HepG2 (cell line): ENCODE data around the gene KIF26B. TPM values are rescaled to one million over a fixed set of nuclear protein-coding genes. Genes with fewer than 3 reads are reported as not detected.
"Not testable (repeated sequence)": the region's sequence is repeated elsewhere in the genome, so short reads cannot be mapped to it uniquely, and the experiment has no call there.

ENCODE experiments used
- ATAC-seq: fragments of 200-7000 bp; cut with Tn5 transposase; 3 replicates; pipeline ENCODE4 v1.9.1; 2020; ENCODE audit warnings: mild to moderate bottlenecking, moderate library complexity
- BruUV-seq: library from RNA; stranded (reverse); fragments of 400-500 nt; replicated peaks from 2 replicates; lab custom pipeline; 2021; lab: Mats Ljungman, UMichigan
- CTCF ChIA-PET: fragments of 300-600 bp; formaldehyde crosslinking; extraction: SDS; loops from one replicate; lab custom pipeline; 2021; ENCODE audit warnings: low total read pairs, inconsistent platforms, low intra/inter-chr PET ratio; lab: Yijun Ruan, JAX
- POLR2A ChIA-PET: fragments of 350-600 bp; sonication (Branson Sonifier 250); formaldehyde crosslinking; loops from one replicate; lab custom pipeline; 2020; ENCODE audit warnings: antibody characterized with exemption, inconsistent platforms; lab: Yijun Ruan, JAX
- DNase-seq: peaks from one replicate; pipeline ENCODE4 v3.0.0-alpha.2; 2015; ENCODE audit warnings: low spot score
- FAIRE-seq: peaks from 3 replicates; lab custom pipeline; 2011; peaks lifted over from hg19 to GRCh38; lab: Jason Lieb, UNC
- H2AFZ ChIP-seq: one replicate; pipeline ENCODE4 v1.6.1; 2011; ENCODE audit warnings: low read length, inconsistent platforms
- H3K27ac ChIP-seq: fragments of 300-600 bp; 3 replicates; pipeline ENCODE4 v1.8.0; 2011; ENCODE audit warnings: mixed run types, mild to moderate bottlenecking, mixed read lengths, low read length, inconsistent platforms; ENCODE audit not compliant: insufficient read depth; ENCODE audit errors: extremely low read length
- H3K27me3 ChIP-seq, 2 experiments: fragments of 200-600 bp in 1 of 2; 2 replicates in 1 of 2; 3 replicates in 1 of 2; pipeline versions ENCODE4 v1.6.0 to v1.8.0; 2011; ENCODE audit warnings: low read length in 2 of 2, mild to moderate bottlenecking in 2 of 2, moderate library complexity in 2 of 2, inconsistent platforms in 1 of 2; ENCODE audit not compliant: insufficient read depth in 2 of 2, control insufficient read depth in 1 of 2
- H3K36me3 ChIP-seq, 2 experiments: fragments of 200-600 bp in 1 of 2; replicated peaks in 1 of 2; 2 replicates in 1 of 2; 3 replicates in 1 of 2; pipeline versions ENCODE4 v1.5.1 to v1.8.0; 2011; ENCODE audit warnings: low read length in 2 of 2, inconsistent platforms in 1 of 2; ENCODE audit not compliant: insufficient read depth in 2 of 2, control insufficient read depth in 1 of 2
- H3K4me1 ChIP-seq: 2 replicates; pipeline ENCODE4 v1.5.1; 2012; ENCODE audit warnings: low read length, inconsistent platforms; ENCODE audit not compliant: insufficient read depth
- H3K4me2 ChIP-seq: 2 replicates; pipeline ENCODE4 v1.6.0; 2011; ENCODE audit warnings: low read depth, low read length, inconsistent platforms
- H3K4me3 ChIP-seq, 3 experiments: fragments of 200-600 bp in 1 of 3; sonication (generic), shearing (Covaris generic) in 1 of 3; replicated peaks in 1 of 3; 2 replicates each; pipeline ENCODE4 v1.5.1; 2011 to 2016; ENCODE audit warnings: low read length in 3 of 3, inconsistent platforms in 2 of 3, low read depth in 2 of 3, mild to moderate bottlenecking in 2 of 3, control low read depth in 1 of 3, mixed read lengths in 1 of 3; ENCODE audit not compliant: insufficient read depth in 1 of 3
- H3K79me2 ChIP-seq: one replicate; pipeline ENCODE4 v1.6.1; 2011; ENCODE audit warnings: low read length, inconsistent platforms; ENCODE audit not compliant: insufficient read depth
- H3K9ac ChIP-seq: 2 replicates; pipeline ENCODE4 v1.6.0; 2011; ENCODE audit warnings: mild to moderate bottlenecking, low read depth, low read length, inconsistent platforms; ENCODE audit not compliant: insufficient read depth
- H3K9me3 ChIP-seq: 2 replicates; pipeline ENCODE4 v1.5.1; 2012; ENCODE audit warnings: mild to moderate bottlenecking, low read length
- H4K20me1 ChIP-seq: 2 replicates; pipeline ENCODE4 v1.6.0; 2011; ENCODE audit warnings: inconsistent platforms, mild to moderate bottlenecking, low read length, moderate library complexity; ENCODE audit not compliant: insufficient read depth
- FOXP1 ChIP-seq, 2 experiments: fragments of 450-650 bp in 1 of 2; IDR thresholded peaks; 2 replicates each; pipeline ENCODE4 v1.6.1; 2017 to 2018; ENCODE audit warnings: antibody characterized with exemption in 1 of 2
- NCOR1 ChIP-seq: fragments of 200-600 bp; sonication (generic); IDR thresholded peaks from 2 replicates; pipeline ENCODE4 v1.7.0; 2017; ENCODE audit warnings: antibody characterized with exemption, low read length, borderline replicate concordance
- NONO ChIP-seq, 2 experiments: fragments of 450-650 bp in 1 of 2; sonication (generic) in 1 of 2; formaldehyde crosslinking in 1 of 2; IDR thresholded peaks in 1 of 2; conservative IDR thresholded peaks in 1 of 2; 2 replicates each; pipeline versions ENCODE4 v1.6.1 to v1.8.0; 2017 to 2022; ENCODE audit warnings: mild to moderate bottlenecking in 1 of 2, missing genetic modification reagents in 1 of 2, moderate library complexity in 1 of 2
- PRDM4 ChIP-seq: sonication (generic); formaldehyde crosslinking; IDR thresholded peaks from 2 replicates; pipeline ENCODE4 v1.9.0; 2021; ENCODE audit warnings: missing genetic modification reagents, borderline replicate concordance
- TFAP4 ChIP-seq: sonication (generic); IDR thresholded peaks from 2 replicates; pipeline ENCODE4 v1.6.1; 2016; ENCODE audit warnings: low read depth, borderline replicate concordance
- ZNF543 ChIP-seq: sonication (generic); formaldehyde crosslinking; IDR thresholded peaks from 2 replicates; pipeline ENCODE4 v1.4.0; 2020; ENCODE audit warnings: mild to moderate bottlenecking, missing genetic modification reagents
- ZNF737 ChIP-seq: sonication (generic); formaldehyde crosslinking; IDR thresholded peaks from 2 replicates; pipeline ENCODE4 v1.5.0; 2020; ENCODE audit warnings: missing genetic modification reagents, mild to moderate bottlenecking, borderline replicate concordance
- ZNF772 ChIP-seq: sonication (generic); formaldehyde crosslinking; IDR thresholded peaks from 2 replicates; pipeline ENCODE4 v1.5.0; 2020; ENCODE audit warnings: mild to moderate bottlenecking, missing genetic modification reagents
- WGBS: methylation state at CpG from one replicate; pipeline ENCODE4 v1.1.6; 2017; ENCODE audit warnings: low lambda C conversion rate; 5-methylcytosine and 5-hydroxymethylcytosine counted together
- in situ Hi-C: cut with HindIII; loops from 2 replicates; pipeline ENCODE4 v1.10.0; 2017; ENCODE audit warnings: low pct_unique_long_range_greater_than_20kb; ENCODE audit not compliant: extremely low pct_ligation_motif_present
- intact Hi-C: fragments of 100-400 bp; cut with micrococcal nuclease; formaldehyde crosslinking; loops from one replicate; pipeline ENCODE4 v1.10.0; 2022; ENCODE audit not compliant: unreplicated experiment
- polyA plus RNA-seq, 8 experiments: library from polyadenylated mRNA; depleted of rRNA in 3 of 8; stranded (reverse) in 7 of 8; unstranded in 1 of 8; fragments of >200 nt; fragmentation: Illumina TruSeq in 4 of 8; extraction: Trizol in 4 of 8; gene quantifications; 2 replicates each; pipeline versions ENCODE4 v1.2.1 to v1.2.3, GENCODE V29; 2011 to 2016; ENCODE audit warnings: low read depth in 4 of 8, missing spikeins in 1 of 8, mixed read lengths in 1 of 8; ENCODE audit not compliant: insufficient read depth in 1 of 8
- total RNA-seq, 5 experiments: library from RNA; depleted of rRNA; stranded (reverse); fragments of >200 nt; fragmentation: Illumina TruSeq; extraction: Trizol; gene quantifications; 2 replicates each; pipeline ENCODE4 v1.2.3, GENCODE V29; 2016; ENCODE audit warnings: low read depth in 1 of 5

KIF26B gene
- total and polyA plus RNA-seq, 2 of the 13 experiments (the other 11 are each of a cell fraction or from before 2014, with no cell fraction given), result 0.08 to 0.09 TPM

- TF ChIP-seq PRDM4 (CRISPR knock-in tag) (no peak), NONO (IDR thresholded peaks at IDR 0.05) (no peak), NONO (CRISPR knock-in tag; conservative IDR thresholded peaks at IDR 0.05) (no peak), ZNF543 (CRISPR knock-in tag) (no peak), FOXP1 (IDR thresholded peaks at IDR 0.05) (no peak), FOXP1 (CRISPR knock-in tag; IDR thresholded peaks at IDR 0.05) (no peak), ZNF737 (no peak), ZNF772 (CRISPR knock-in tag) (no peak), TFAP4 (no peak), NCOR1 (no peak)
These were observed 517.4 kb downstream of the KIF26B start (continued) for GRCh38 chr1:245671966-245672767.

- H3K27ac ChIP-seq, CTCF ChIA-PET, H3K79me2 ChIP-seq, H4K20me1 ChIP-seq, H3K4me2 ChIP-seq, H2AFZ ChIP-seq, H3K9me3 ChIP-seq, H3K4me3 ChIP-seq, intact Hi-C loops, ATAC-seq, DNase-seq, in situ Hi-C loops, H3K27me3 ChIP-seq, FAIRE-seq, POLR2A ChIA-PET, H3K4me1 ChIP-seq, H3K36me3 ChIP-seq, H3K9ac ChIP-seq, BruUV-seq: not testable (repeated sequence)
- WGBS, result 90% methylated on average over 41 of the region's 41 CpGs
These were observed 518.3 kb downstream of the KIF26B start for GRCh38 chr1:245672836-245673656.
